ENCODE results near the gene ADAM12.

ADAM12 gene

GRCh38 chr10:126309228-126309883, 78.9 kb downstream of the ADAM12 start:
- no peak for DNase-seq

DNA sequence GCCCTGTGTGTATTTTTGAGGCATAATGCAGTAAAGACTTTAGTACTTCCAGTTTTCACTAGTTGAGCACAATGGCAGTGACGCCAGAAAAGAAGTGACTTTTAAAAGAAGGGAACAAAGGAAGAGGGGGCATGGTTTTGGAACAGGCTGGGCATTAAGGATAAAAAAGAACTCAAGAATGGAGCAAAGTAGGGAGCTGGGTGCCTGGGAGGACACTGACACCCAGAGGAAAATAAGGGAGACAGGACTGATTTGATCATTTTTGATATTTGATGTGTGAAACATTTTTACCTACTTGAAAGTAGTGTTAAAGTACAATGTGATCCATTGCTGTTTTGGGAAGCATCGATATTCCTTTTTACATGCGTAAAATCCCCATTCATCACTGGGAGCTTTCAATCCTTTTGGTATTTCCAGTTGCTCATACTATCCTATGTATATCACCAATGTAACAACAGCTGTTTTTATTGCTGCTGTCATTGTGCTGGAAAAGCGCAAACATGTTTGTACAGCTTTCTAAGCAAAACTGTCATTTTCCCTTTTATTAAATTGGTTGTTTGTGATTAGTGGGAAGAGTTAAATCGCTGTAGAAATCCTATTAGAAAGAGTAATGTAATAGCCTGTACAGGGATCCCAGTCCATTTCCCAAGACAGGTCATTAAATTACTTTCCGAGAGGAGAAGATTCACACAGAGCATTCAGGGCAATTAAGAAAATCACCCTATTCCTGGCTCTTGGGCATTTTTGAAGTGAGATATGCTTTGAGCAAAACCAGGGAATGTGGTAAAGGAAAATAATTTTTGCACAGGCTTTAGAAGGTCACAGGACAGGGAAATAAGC, 85.2 kb downstream of the ADAM12 start:
- no peak for DNase-seq

DNA sequence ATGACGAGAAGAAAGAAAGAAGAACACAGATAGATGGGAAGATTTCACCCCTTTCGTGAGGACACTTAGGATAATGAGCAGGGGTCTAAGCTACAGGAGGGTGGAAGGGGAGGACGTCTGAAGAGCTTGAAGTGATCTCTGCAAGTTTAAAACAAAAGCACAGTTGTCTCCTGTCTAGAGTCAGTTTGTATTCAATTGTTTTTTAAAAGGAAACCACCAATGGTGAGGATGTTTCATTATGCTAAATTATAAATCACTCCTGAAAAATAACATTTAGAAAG, 85.9 kb downstream of the ADAM12 start:
- DNase-seq: no peak

GRCh38 chr10:126301701-126302475, 86.4 kb downstream of the ADAM12 start:
- DNase-seq: no peak

DNA sequence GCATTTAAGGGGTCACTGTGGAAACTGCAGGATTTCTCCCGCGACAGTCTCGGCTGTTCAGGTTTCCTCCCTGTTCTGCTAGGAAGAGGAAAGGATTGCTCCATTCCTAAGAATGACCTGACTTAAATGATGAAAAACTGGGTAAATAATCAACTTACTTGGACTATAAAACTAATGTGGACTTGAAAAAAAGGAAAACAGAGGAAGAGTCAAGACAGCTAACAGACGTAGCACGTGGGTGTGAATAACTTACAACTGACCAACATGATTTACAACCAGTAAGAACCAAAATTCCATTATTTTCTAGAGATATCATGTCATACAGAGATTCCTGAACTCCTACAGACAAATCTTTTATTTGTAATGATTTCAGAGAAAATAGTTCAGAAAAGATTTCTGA, 93.8 kb downstream of the ADAM12 start:
- no peak for DNase-seq

GRCh38 chr10:126290232-126290631, 98.0 kb downstream of the ADAM12 start:
- no peak for DNase-seq

- no peak for DNase-seq
Measured at GRCh38 chr10:126288547-126289493, 99.5 kb downstream of the ADAM12 start.

- no peak for DNase-seq
Measured at GRCh38 chr10:126286256-126286780, 102.0 kb downstream of the ADAM12 start.

DNA sequence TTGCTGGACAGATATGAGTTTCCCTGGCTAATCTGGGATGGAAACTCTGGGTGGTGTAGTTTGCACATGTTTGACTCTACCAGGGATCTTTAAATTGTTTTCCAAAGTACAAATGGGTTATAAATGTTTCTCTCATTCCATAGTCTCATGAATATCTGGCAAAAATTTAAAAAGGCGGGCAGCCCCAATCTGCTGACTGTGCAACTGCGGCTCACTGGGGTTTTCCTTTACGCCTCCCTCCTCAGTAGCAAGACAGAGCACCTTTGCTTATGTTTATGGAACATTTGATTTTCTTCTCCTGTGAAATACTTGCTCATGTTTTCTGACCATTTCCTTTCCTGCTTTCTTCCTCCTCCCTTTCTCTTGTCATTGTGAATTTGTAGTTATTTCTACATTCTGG, 105.0 kb downstream of the ADAM12 start:
- no peak for DNase-seq

DNA sequence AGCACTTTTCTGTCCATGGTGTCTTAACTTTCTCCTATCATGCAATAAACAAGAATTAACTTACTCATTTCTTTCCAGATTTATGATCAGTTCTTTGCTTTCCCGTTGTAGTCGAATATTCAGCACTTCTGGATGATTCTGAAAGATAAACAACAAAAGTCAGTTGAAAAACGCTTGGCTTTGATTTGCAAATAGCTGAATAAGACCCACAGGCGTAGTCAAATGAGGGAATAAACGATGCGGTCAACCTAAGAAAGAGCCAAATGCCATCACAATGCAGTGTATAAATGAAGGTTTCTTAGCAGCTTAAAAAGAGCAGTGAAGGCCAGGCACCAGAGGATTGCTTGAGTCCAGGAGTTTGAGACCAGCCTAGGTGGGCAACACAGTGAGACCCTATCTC, 109.4 kb downstream of the ADAM12 start:
- no peak for DNase-seq

GRCh38 chr10:126277181-126277580, 111.1 kb downstream of the ADAM12 start:
- DNase-seq: no peak

GRCh38 chr10:126272526-126272925, 115.8 kb downstream of the ADAM12 start:
- DNase-seq: no peak

DNA sequence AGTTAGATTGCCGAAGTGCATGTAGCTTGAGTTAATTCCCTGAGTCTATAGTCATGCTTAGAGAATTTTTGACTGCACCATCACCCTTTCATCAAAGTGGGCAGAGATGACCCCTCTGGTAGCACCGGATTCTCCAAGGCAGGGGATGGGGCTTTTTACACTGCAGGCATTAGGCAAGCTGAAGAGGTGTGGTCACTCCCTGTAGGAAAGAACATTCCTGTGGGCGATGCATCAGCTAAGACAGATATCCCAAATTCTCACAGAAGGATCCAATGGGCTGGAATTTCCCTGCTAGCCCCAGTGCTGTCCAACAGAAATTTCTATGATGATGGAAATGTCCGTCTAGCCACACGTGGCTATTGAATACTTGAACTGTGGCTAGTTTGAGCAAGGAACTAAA, 118.2 kb downstream of the ADAM12 start:
- DNase-seq: no peak

DNA sequence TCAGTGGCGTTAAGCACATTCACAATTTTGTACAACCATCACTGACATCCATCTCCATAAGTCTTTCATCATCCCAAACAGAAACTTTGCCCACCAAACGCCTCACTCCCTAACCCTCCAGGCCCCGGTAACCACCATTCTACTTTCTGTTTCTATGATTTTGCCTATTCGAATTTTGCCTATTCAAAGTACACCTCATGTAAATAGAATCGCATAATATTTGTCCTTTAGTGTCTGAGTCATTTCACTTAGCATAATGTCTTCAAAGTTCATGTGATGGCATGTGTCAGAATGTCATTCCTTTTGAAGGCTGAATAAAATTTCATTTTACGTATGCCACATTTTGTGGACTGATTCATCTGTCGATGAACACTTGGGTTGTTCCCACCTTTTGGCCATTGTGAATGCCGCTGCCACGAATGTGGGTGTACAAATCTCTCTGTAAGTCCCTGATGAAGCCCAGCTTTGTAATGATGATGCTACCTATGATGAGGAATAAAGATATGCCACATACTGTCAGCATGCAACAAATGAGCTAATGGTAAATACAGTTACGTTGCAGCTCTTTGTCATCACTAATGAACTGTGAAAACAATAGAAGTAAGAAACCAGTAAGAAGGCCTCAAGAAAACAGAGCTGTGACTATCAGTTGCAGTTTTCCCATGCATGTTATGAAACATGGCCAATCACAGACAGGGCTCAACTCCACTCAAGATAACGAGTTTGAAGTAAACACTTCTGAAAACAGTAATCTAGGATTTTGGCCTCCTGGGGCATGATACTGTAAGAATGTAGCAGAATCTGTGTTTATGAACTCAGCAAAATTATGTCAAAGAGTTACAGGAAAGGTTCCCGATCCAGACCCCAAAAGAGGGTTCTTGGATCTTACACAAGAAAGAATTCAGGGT, 120.0 kb downstream of the ADAM12 start:
- DNase-seq: no peak

- no peak for DNase-seq
Measured at GRCh38 chr10:126264102-126265018, 123.9 kb downstream of the ADAM12 start.

DNA sequence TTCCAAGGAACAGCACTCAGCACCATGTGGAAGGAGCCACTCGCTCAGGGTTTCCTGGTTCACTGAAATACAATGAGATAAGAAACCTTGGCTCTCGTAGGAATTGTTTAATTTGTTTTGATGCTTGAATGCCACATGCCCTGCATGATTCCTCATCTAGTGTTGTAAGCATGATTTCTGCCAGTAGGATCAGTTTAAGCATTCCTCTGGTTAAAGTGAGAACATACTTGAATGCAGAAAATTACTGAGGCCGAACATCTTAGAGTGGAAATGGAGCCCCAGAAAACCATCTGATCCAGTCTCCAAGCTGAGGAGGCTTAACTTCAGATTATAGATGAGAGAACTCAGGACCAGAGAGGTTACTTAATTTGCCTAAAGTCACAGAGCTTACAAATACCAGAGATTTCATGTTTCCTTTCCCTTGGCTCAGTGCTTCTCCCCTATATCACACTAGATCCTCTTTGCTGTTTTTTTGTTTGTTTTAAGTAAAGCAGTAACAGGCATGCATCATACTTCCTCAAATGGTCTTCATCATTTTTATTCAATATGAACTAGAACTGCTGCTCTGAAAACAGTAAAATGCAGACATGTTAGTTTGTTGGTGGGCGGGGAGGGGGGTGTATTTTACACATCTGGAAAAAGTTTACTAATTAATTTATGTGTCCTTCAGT, 125.1 kb downstream of the ADAM12 start:
- no peak for DNase-seq

GRCh38 chr10:126262233-126262838, 125.9 kb downstream of the ADAM12 start:
- DNase-seq: no peak

GRCh38 chr10:126259760-126260479, 128.4 kb downstream of the ADAM12 start:
- no peak for DNase-seq

- DNase-seq: no peak
Measured at GRCh38 chr10:126256864-126257263, 131.4 kb downstream of the ADAM12 start.

Data from CD4-positive, alpha-beta T cell treated with Interleukin-10 for 1 hour (primary cell).